Putamen (tissue), 1 donor: ENCODE results near the gene ROCK2.

Experiments used
- DNase-seq: peaks from one replicate; pipeline ENCODE4 v3.0.0-alpha.2; 2016; ENCODE audit warnings: low spot score

Gene ROCK2

GRCh38 chr2:11367170-11367730 lies 22.8 kb upstream of the ROCK2 start:
- no peak for DNase-seq

GRCh38 chr2:11366326-11366741 lies 21.9 kb upstream of the ROCK2 start:
- DNase-seq = no peak

GRCh38 chr2:11365096-11365879 lies 20.9 kb upstream of the ROCK2 start:
- DNase-seq = no peak

- DNase-seq = no peak
Observed at GRCh38 chr2:11364565-11364887, 20.1 kb upstream of the ROCK2 start.

- DNase-seq = no peak
Observed at GRCh38 chr2:11363868-11364564, 19.6 kb upstream of the ROCK2 start.

GRCh38 chr2:11359865-11360264 lies 15.4 kb upstream of the ROCK2 start:
- no peak for DNase-seq

- no peak for DNase-seq
Observed at GRCh38 chr2:11357428-11357972, 13.1 kb upstream of the ROCK2 start.

- DNase-seq = no peak
Observed at GRCh38 chr2:11356764-11357163, 12.3 kb upstream of the ROCK2 start.

GRCh38 chr2:11355194-11356053 lies 11.0 kb upstream of the ROCK2 start:
- no peak for DNase-seq

- DNase-seq = no peak
Observed at GRCh38 chr2:11354363-11355154, 10.1 kb upstream of the ROCK2 start.

GRCh38 chr2:11352781-11353537 lies 8.5 kb upstream of the ROCK2 start:
- DNase-seq = peak; percentile 47

- DNase-seq = no peak
Observed at GRCh38 chr2:11348209-11348749, 3.8 kb upstream of the ROCK2 start.

GRCh38 chr2:11347403-11347959 lies 3.0 kb upstream of the ROCK2 start:
- DNase-seq = no peak

- no peak for DNase-seq
Observed at GRCh38 chr2:11346023-11346482, 1.6 kb upstream of the ROCK2 start.

GRCh38 chr2:11344956-11345677 lies 681 bp upstream of the ROCK2 start:
- DNase-seq = peak; percentile 51

GRCh38 chr2:11343650-11344341 lies 640 bp downstream of the ROCK2 start:
- no peak for DNase-seq

GRCh38 chr2:11343368-11343649 lies 1.1 kb downstream of the ROCK2 start:
- no peak for DNase-seq

GRCh38 chr2:11342551-11343367 lies 1.7 kb downstream of the ROCK2 start:
- no peak for DNase-seq
